ENCODE measurements around the gene UBALD2. TPM values are rescaled to one million over a fixed set of nuclear protein-coding genes. Genes with fewer than 3 reads are reported as not detected.
"Not testable (repeated sequence)": the region's sequence is repeated elsewhere in the genome, so short reads cannot be mapped to it uniquely, and the experiment has no call there.

UBALD2 gene
- total RNA-seq (100 to 1,000 TPM; 111 to 122 TPM), polyA plus RNA-seq (1 to 10 TPM; 6.6 to 9.7 (median 8.2) TPM), total RNA-seq (34.8 to 79.2 (median 57.9) reads per million in 6 experiments)

GRCh38 chr17:76264755-76265623, at the start of gene UBALD2:
Gene UBALD2, plus strand, starts transcription at chr17:76265348. Its CDS starts 158 bp downstream, at chr17:76265506.
- peak; percentile 90 to 99 (median 98) for DNase-seq
- POLR2A ChIA-PET, result interaction anchor here (0.5 to 31.3 kb wide), 25 partner anchors 1 to 660 kb away, joined by 3 to 923 read pairs (median 4); partner anchors contain the start of genes FOXJ1, MRPL38, RNF157 and UBALD2
- Mint-ChIP-seq H3K27ac (peak within 1 kb of the TSS; percentile 91 to 98 (median 96)), H3K9me3 (no peaks in the 10 kb centered on the region), H3K27me3 (no peaks in the 10 kb centered on the region), H3K36me3 (peaks cover 0 to 30% (median 7%) of the 10 kb centered on the region in 3 donors), H3K4me1 (peaks cover 35 to 79% (median 64%) of the 10 kb centered on the region in 4 donors), H3K4me3 (peak within 1 kb of the TSS; percentile 88 to 97 (median 92))
- ATAC-seq, result peak; percentile 80 to 86

GRCh38 chr17:76217081-76217480, 48.1 kb upstream of the UBALD2 start:
- no peak for ATAC-seq
- H3K27me3 Mint-ChIP-seq, result no peaks in the 10 kb centered on the region
- POLR2A ChIA-PET, result interaction anchor here (0.5 to 1.1 kb wide), 5 partner anchors 15 to 135 kb away, joined by 3 to 7 read pairs (median 5); no protein-coding TSS in a partner anchor
- peaks cover 0 to 21% (median 15%) of the 10 kb centered on the region in 3 donors for H3K36me3 Mint-ChIP-seq
- H3K4me1 Mint-ChIP-seq, result peaks cover 23 to 60% (median 52%) of the 10 kb centered on the region in 4 donors
- no peak for DNase-seq
- peak overlapping the region in 3 of 10 donors; percentile 53 to 79 (median 64) for H3K27ac Mint-ChIP-seq
- no peaks in the 10 kb centered on the region for H3K9me3 Mint-ChIP-seq
- peak overlapping the region in 1 of 10 donors; percentile 30 for H3K4me3 Mint-ChIP-seq

- peak overlapping the region in 5 of 10 donors; percentile 11 to 65 (median 43) for H3K27ac Mint-ChIP-seq
- no peak overlapping the region for H3K4me3 Mint-ChIP-seq
- H3K36me3 Mint-ChIP-seq, result peaks cover 0 to 15% (median 8%) of the 10 kb centered on the region in 3 donors
- ATAC-seq, result no peak
- no peaks in the 10 kb centered on the region for H3K27me3 Mint-ChIP-seq
- H3K9me3 Mint-ChIP-seq, result no peaks in the 10 kb centered on the region
- DNase-seq, result no peak
- peaks cover 15 to 45% (median 37%) of the 10 kb centered on the region in 4 donors for H3K4me1 Mint-ChIP-seq
- POLR2A ChIA-PET, result interaction anchor here (1.1 to 1.4 kb wide), 3 partner anchors 12 to 52 kb away, joined by 3 to 4 read pairs (median 3); no protein-coding TSS in a partner anchor
Observed at GRCh38 chr17:76219670-76220383, 45.3 kb upstream of the UBALD2 start.

- ATAC-seq (no peak), DNase-seq (no peak)
- no peak overlapping the region for H3K4me3 Mint-ChIP-seq
- no peaks in the 10 kb centered on the region for H3K9me3 Mint-ChIP-seq
- peaks cover under 1 to 13% (median 8%) of the 10 kb centered on the region in 3 donors for H3K36me3 Mint-ChIP-seq
- peaks cover 0 to 1% (median 0%) of the 10 kb centered on the region in 5 donors for H3K27me3 Mint-ChIP-seq
- H3K4me1 Mint-ChIP-seq, result peaks cover 16 to 42% (median 28%) of the 10 kb centered on the region in 4 donors
- POLR2A ChIA-PET, result interaction anchor here (1.4 to 1.8 kb wide), 2 partner anchors 10 to 28 kb away, joined by 4 to 5 read pairs; no protein-coding TSS in a partner anchor
- H3K27ac Mint-ChIP-seq, result peak overlapping the region in 8 of 10 donors; percentile 27 to 87 (median 77)
Observed at GRCh38 chr17:76223802-76224201, 41.3 kb upstream of the UBALD2 start.

- POLR2A ChIA-PET, result interaction anchor here (1.8 kb wide), 1 partner anchor 8 kb away, joined by 5 read pairs; no protein-coding TSS in a partner anchor
- H3K4me3 Mint-ChIP-seq, result not testable (repeated sequence)
Observed at GRCh38 chr17:76225373-76226086, 39.6 kb upstream of the UBALD2 start.

GRCh38 chr17:76226749-76227148, 38.4 kb upstream of the UBALD2 start:
- Mint-ChIP-seq H3K36me3 (peaks cover 3 to 17% (median 8%) of the 10 kb centered on the region in 3 donors), H3K4me1 (peaks cover 19 to 48% (median 29%) of the 10 kb centered on the region in 4 donors), H3K27ac (peak overlapping the region in 8 of 10 donors; percentile 13 to 87 (median 54))
- H3K27me3 Mint-ChIP-seq, H3K9me3 Mint-ChIP-seq, ATAC-seq, H3K4me3 Mint-ChIP-seq, POLR2A ChIA-PET, DNase-seq: not testable (repeated sequence)

More at GRCh38 chr17:76225373-76226086, 39.6 kb upstream of the UBALD2 start:
- H3K9me3 Mint-ChIP-seq, H3K27me3 Mint-ChIP-seq, ATAC-seq, DNase-seq: not testable (repeated sequence)
- H3K4me1 Mint-ChIP-seq, result peaks cover 23 to 51% (median 35%) of the 10 kb centered on the region in 4 donors
- H3K36me3 Mint-ChIP-seq, result peaks cover 3 to 23% (median 10%) of the 10 kb centered on the region in 3 donors
- peak overlapping the region in 7 of 10 donors; percentile 35 to 79 (median 59) for H3K27ac Mint-ChIP-seq

GRCh38 chr17:76232342-76232741, 32.8 kb upstream of the UBALD2 start:
- Mint-ChIP-seq H3K27ac (peak overlapping the region in 5 of 10 donors; percentile 4 to 60 (median 31)), H3K27me3 (no peaks in the 10 kb centered on the region), H3K36me3 (peaks cover 3 to 15% (median 4%) of the 10 kb centered on the region in 3 donors), H3K4me1 (peaks cover 21 to 48% (median 41%) of the 10 kb centered on the region in 4 donors), H3K4me3 (no peak overlapping the region), H3K9me3 (no peaks in the 10 kb centered on the region)
- POLR2A ChIA-PET, result interaction anchor here (1.5 kb wide), 1 partner anchor 12 kb away, joined by 4 read pairs; no protein-coding TSS in a partner anchor
- DNase-seq, result no peak
- no peak for ATAC-seq

- Mint-ChIP-seq H3K27me3 (no peaks in the 10 kb centered on the region), H3K9me3 (no peaks in the 10 kb centered on the region), H3K4me3 (peak overlapping the region in 1 of 10 donors; percentile 5), H3K36me3 (peaks cover 3 to 15% (median 4%) of the 10 kb centered on the region in 3 donors), H3K4me1 (peaks cover 23 to 56% (median 47%) of the 10 kb centered on the region in 4 donors), H3K27ac (peak overlapping the region in 7 of 10 donors; percentile 23 to 85 (median 66))
- ATAC-seq, result no peak
- POLR2A ChIA-PET, result interaction anchor here (0.7 to 1.6 kb wide), 5 partner anchors 9 to 34 kb away, joined by 3 to 5 read pairs (median 3); partner anchors contain the start of gene UBALD2
- no peak for DNase-seq
Observed at GRCh38 chr17:76233588-76234353, 31.4 kb upstream of the UBALD2 start.

- H3K9me3 Mint-ChIP-seq, result no peaks in the 10 kb centered on the region
- peak overlapping the region in 7 of 10 donors; percentile 17 to 85 (median 66) for H3K27ac Mint-ChIP-seq
- H3K4me3 Mint-ChIP-seq, result no peak overlapping the region
- POLR2A ChIA-PET, result interaction anchor here (1.3 to 1.6 kb wide), 2 partner anchors 31 to 33 kb away, joined by 3 read pairs; partner anchors contain the start of gene UBALD2
- ATAC-seq, result no peak
- peaks cover 0 to 12% (median 4%) of the 10 kb centered on the region in 3 donors for H3K36me3 Mint-ChIP-seq
- H3K4me1 Mint-ChIP-seq, result peaks cover 21 to 55% (median 47%) of the 10 kb centered on the region in 4 donors
- no peak for DNase-seq
- H3K27me3 Mint-ChIP-seq, result peaks cover 0 to 2% (median 0%) of the 10 kb centered on the region in 5 donors
Observed at GRCh38 chr17:76234354-76234679, 30.8 kb upstream of the UBALD2 start.

GRCh38 chr17:76235883-76236282, 29.3 kb upstream of the UBALD2 start:
- POLR2A ChIA-PET, result interaction anchor here (0.7 to 31.3 kb wide), 2 partner anchors 14 to 28 kb away, joined by 5 to 923 read pairs; partner anchors contain the start of gene UBALD2
- Mint-ChIP-seq H3K36me3 (peaks cover 0 to 2% (median 2%) of the 10 kb centered on the region in 3 donors), H3K9me3 (no peaks in the 10 kb centered on the region), H3K4me1 (peaks cover 19 to 47% (median 42%) of the 10 kb centered on the region in 4 donors), H3K27me3 (peaks cover 0 to 3% (median 0%) of the 10 kb centered on the region in 5 donors), H3K4me3 (no peak overlapping the region), H3K27ac (peak overlapping the region in 7 of 10 donors; percentile 10 to 85 (median 67))
- ATAC-seq (no peak), DNase-seq (no peak)

All from naive thymus-derived CD8-positive, alpha-beta T cell (primary cell).